SIG-M5 (cell line): ENCODE data around the gene ELMOD1.
A peak's percentile ranks its signal among the peaks of the same experiment; 100 is the strongest.

Source experiments
- DNase-seq: peaks from one replicate; lab custom pipeline; 2025; lab: John Stamatoyannopoulos, UW

Gene ELMOD1

GRCh38 chr11:107646783-107647182 lies 55.8 kb downstream of the ELMOD1 start:
- no peak for DNase-seq

GRCh38 chr11:107648242-107648641 lies 57.3 kb downstream of the ELMOD1 start:
- no peak for DNase-seq

GRCh38 chr11:107651672-107652071 lies 60.7 kb downstream of the ELMOD1 start:
- no peak for DNase-seq

- DNase-seq, result no peak
These were observed 62.1 kb downstream of the ELMOD1 start for GRCh38 chr11:107653076-107653475.

- DNase-seq, result no peak
These were observed 64.7 kb downstream of the ELMOD1 start for GRCh38 chr11:107655602-107656001.

GRCh38 chr11:107659310-107659709 lies 68.4 kb downstream of the ELMOD1 start:
- DNase-seq, result no peak

GRCh38 chr11:107660066-107660465 lies 69.1 kb downstream of the ELMOD1 start:
- no peak for DNase-seq

- DNase-seq, result no peak
These were observed 70.7 kb downstream of the ELMOD1 start for GRCh38 chr11:107661656-107662055.

- no peak for DNase-seq
These were observed 74.1 kb downstream of the ELMOD1 start for GRCh38 chr11:107665018-107665417.

- no peak for DNase-seq
These were observed 76.1 kb downstream of the ELMOD1 start for GRCh38 chr11:107666911-107667613.

- DNase-seq, result no peak
These were observed 78.3 kb downstream of the ELMOD1 start for GRCh38 chr11:107669191-107669740.

- DNase-seq, result no peak
These were observed 79.1 kb downstream of the ELMOD1 start for GRCh38 chr11:107669893-107670601.

- no peak for DNase-seq
These were observed 85.0 kb downstream of the ELMOD1 start for GRCh38 chr11:107675902-107676301.

- DNase-seq, result no peak
These were observed 85.5 kb downstream of the ELMOD1 start for GRCh38 chr11:107676336-107677057.

GRCh38 chr11:107677924-107678631 lies 87.1 kb downstream of the ELMOD1 start:
- DNase-seq, result no peak

GRCh38 chr11:107678632-107678971 lies 87.7 kb downstream of the ELMOD1 start:
- no peak for DNase-seq

GRCh38 chr11:107679255-107680024 lies 88.5 kb downstream of the ELMOD1 start:
- no peak for DNase-seq

- no peak for DNase-seq
These were observed 91.2 kb downstream of the ELMOD1 start for GRCh38 chr11:107682171-107682570.

GRCh38 chr11:107682572-107682971 lies 91.6 kb downstream of the ELMOD1 start:
- peak; percentile 6 for DNase-seq

- DNase-seq, result peak; percentile 27
These were observed 92.1 kb downstream of the ELMOD1 start for GRCh38 chr11:107683061-107683460.

GRCh38 chr11:107683807-107684206 lies 92.9 kb downstream of the ELMOD1 start:
- DNase-seq, result no peak
